GM12891 (cell line): ENCODE results near the gene KCND2.

Source experiments
- PAX5 ChIP-seq: IDR thresholded peaks from 2 replicates; pipeline ENCODE4 v1.6.1; 2011; ENCODE audit warnings: low read length, moderate library complexity, mild to moderate bottlenecking; ENCODE audit not compliant: insufficient read depth, severe bottlenecking
- POLR2A ChIP-seq: IDR thresholded peaks from 2 replicates; pipeline ENCODE4 v1.6.1; 2011; ENCODE audit warnings: low read depth, low read length, control low read depth
- POLR2AphosphoS5 ChIP-seq: IDR thresholded peaks from 2 replicates; pipeline ENCODE4 v1.6.1; 2011; ENCODE audit warnings: low read depth, low read length, control low read depth
- SPI1 ChIP-seq: IDR thresholded peaks from 2 replicates; pipeline ENCODE4 v1.6.1; 2011; ENCODE audit warnings: low read depth, low read length, control low read depth
- TAF1 ChIP-seq: IDR thresholded peaks from 2 replicates; pipeline ENCODE4 v1.6.1; 2011; ENCODE audit warnings: low read depth, low read length, control low read depth

DNA sequence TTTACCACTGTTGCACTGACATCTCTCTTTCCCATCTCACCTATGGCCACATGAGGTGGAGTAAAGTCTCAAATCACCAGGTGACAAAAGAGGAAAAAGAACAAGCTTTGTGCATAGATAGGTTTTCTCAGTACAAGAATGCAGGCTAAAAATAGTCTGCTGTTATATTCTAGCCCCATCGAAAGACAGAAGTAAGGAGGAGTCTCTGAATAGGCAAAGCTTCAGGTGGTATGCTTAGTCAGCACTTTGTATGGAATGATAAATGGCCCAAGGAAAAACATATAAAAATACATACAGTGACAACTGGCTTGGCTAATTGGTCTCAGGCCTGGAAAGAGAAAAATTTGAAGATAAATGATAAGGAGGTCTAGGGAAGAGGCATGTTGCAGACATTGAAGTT is 39.6 kb upstream of the KCND2 start:
- TF ChIP-seq TAF1 (no peak), POLR2AphosphoS5 (no peak), POLR2A (no peak), SPI1 (no peak), PAX5 (no peak)
